Putamen (tissue), 1 donor: ENCODE data around the gene ZMAT5.

ENCODE experiments used
- DNase-seq: peaks from one replicate; pipeline ENCODE4 v3.0.0-alpha.2; 2016; ENCODE audit warnings: low spot score

Gene ZMAT5

GRCh38 chr22:29753808-29754657 is 12.8 kb downstream of the ZMAT5 start:
- no peak for DNase-seq

GRCh38 chr22:29751669-29752068 is 15.1 kb downstream of the ZMAT5 start:
- no peak for DNase-seq

GRCh38 chr22:29750559-29751538 is 16.0 kb downstream of the ZMAT5 start:
- no peak for DNase-seq

- DNase-seq: no peak
These were observed 16.8 kb downstream of the ZMAT5 start for GRCh38 chr22:29750029-29750428.

GRCh38 chr22:29748248-29748893 is 18.4 kb downstream of the ZMAT5 start:
- DNase-seq: no peak

- no peak for DNase-seq
These were observed 19.0 kb downstream of the ZMAT5 start for GRCh38 chr22:29747832-29748231.

- no peak for DNase-seq
These were observed 21.9 kb downstream of the ZMAT5 start for GRCh38 chr22:29744902-29745301.

- no peak for DNase-seq
These were observed 24.5 kb downstream of the ZMAT5 start for GRCh38 chr22:29742326-29742725.

- DNase-seq: no peak
These were observed 24.9 kb downstream of the ZMAT5 start for GRCh38 chr22:29741926-29742325.

GRCh38 chr22:29740216-29740615 is 26.6 kb downstream of the ZMAT5 start:
- no peak for DNase-seq

GRCh38 chr22:29739346-29739875 is 27.4 kb downstream of the ZMAT5 start:
- DNase-seq: no peak

GRCh38 chr22:29738118-29738815 is 28.5 kb downstream of the ZMAT5 start:
- DNase-seq: no peak

GRCh38 chr22:29737251-29738117 is 29.3 kb downstream of the ZMAT5 start:
- no peak for DNase-seq

- DNase-seq: no peak
These were observed 31.4 kb downstream of the ZMAT5 start for GRCh38 chr22:29735416-29735815.

GRCh38 chr22:29734838-29735237 is 32.0 kb downstream of the ZMAT5 start:
- no peak for DNase-seq

- DNase-seq: peak; percentile 21
These were observed 32.4 kb downstream of the ZMAT5 start for GRCh38 chr22:29734406-29734805.

- DNase-seq: no peak
These were observed 33.2 kb downstream of the ZMAT5 start for GRCh38 chr22:29733362-29734201.

- DNase-seq: no peak
These were observed 33.9 kb downstream of the ZMAT5 start for GRCh38 chr22:29732883-29733282.

GRCh38 chr22:29731058-29731850 is 35.6 kb downstream of the ZMAT5 start:
- no peak for DNase-seq
